ENCODE data around the gene CFAP141. TPM values are rescaled to one million over a fixed set of nuclear protein-coding genes. Genes with fewer than 3 reads are reported as not detected.
A peak's percentile ranks its signal among the peaks of the same experiment; 100 is the strongest.

The CFAP141 gene
- total and polyA plus RNA-seq, 4 donors, result not detected

- 22% methylated on average over 2 of the region's 2 CpGs for WGBS
Measured at GRCh38 chr1:154186852-154187501, 19.2 kb downstream of the CFAP141 start.

GRCh38 chr1:154186177-154186576, 20.0 kb downstream of the CFAP141 start:
- TF ChIP-seq CTCF (IDR thresholded peaks at IDR 0.05; ENCODE audit: low read depth, low read length, missing input control) (peak; percentile 40), MAX (IDR thresholded peaks at IDR 0.05) (no peak), RAD21 (IDR thresholded peaks at IDR 0.05) (peak; percentile 71 to 80), FOXA1 (IDR thresholded peaks at IDR 0.05) (no peak), YY1 (IDR thresholded peaks at IDR 0.05) (no peak)
- Histone ChIP-seq H3K4me1 (ENCODE audit: control insufficient read depth in 4 of 4, insufficient read depth in 4 of 4, low read length in 3 of 4) (peaks cover 0 to 15% (median 9%) of the 10 kb centered on the region in 4 donors), H3K27me3 (ENCODE audit: control insufficient read depth in 4 of 4, insufficient read depth in 4 of 4, low read length in 3 of 4) (no peaks in the 10 kb centered on the region), H3K36me3 (ENCODE audit: control insufficient read depth in 4 of 4, insufficient read depth in 3 of 4, low read depth in 1 of 4, low read length in 3 of 4) (no peaks in the 10 kb centered on the region), H3K27ac (ENCODE audit: low read depth in 1 of 2, low read length in 2 of 2) (no peak overlapping the region), H3K9ac (ENCODE audit: low read depth in 1 of 2, low read length in 2 of 2) (no peak overlapping the region), H3K4me3 (ENCODE audit: low read depth in 1 of 3, low read length in 3 of 3) (no peak overlapping the region), H3K9me3 (ENCODE audit: control insufficient read depth in 4 of 4, low read length in 3 of 4) (no peaks in the 10 kb centered on the region)
- 62% methylated on average over 1 of the region's 1 CpG for WGBS
- peak; percentile 67 for DNase-seq (ENCODE audit: low spot score)

More at GRCh38 chr1:154186852-154187501, 19.2 kb downstream of the CFAP141 start:
- H3K4me1 ChIP-seq (ENCODE audit: control insufficient read depth in 4 of 4, insufficient read depth in 4 of 4, low read length in 3 of 4), result peaks cover 0 to 7% (median 3%) of the 10 kb centered on the region in 4 donors
- DNase-seq (ENCODE audit: low spot score), result no peak
- H3K4me3 ChIP-seq (ENCODE audit: low read depth in 1 of 3, low read length in 3 of 3), result no peak overlapping the region
- H3K9ac ChIP-seq (ENCODE audit: low read depth in 1 of 2, low read length in 2 of 2), result no peak overlapping the region
- TF ChIP-seq JUND (IDR thresholded peaks at IDR 0.05) (no peak), HNF4A (conservative IDR thresholded peaks at IDR 0.05) (no peak), RAD21 (IDR thresholded peaks at IDR 0.05) (no peak), FOXA2 (IDR thresholded peaks at IDR 0.05) (no peak), RXRA (IDR thresholded peaks at IDR 0.05) (no peak), SP1 (IDR thresholded peaks at IDR 0.05) (no peak)
- no peaks in the 10 kb centered on the region for H3K36me3 ChIP-seq (ENCODE audit: control insufficient read depth in 4 of 4, insufficient read depth in 3 of 4, low read depth in 1 of 4, low read length in 3 of 4)
- no peaks in the 10 kb centered on the region for H3K9me3 ChIP-seq (ENCODE audit: control insufficient read depth in 4 of 4, low read length in 3 of 4)
- no peaks in the 10 kb centered on the region for H3K27me3 ChIP-seq (ENCODE audit: control insufficient read depth in 4 of 4, insufficient read depth in 4 of 4, low read length in 3 of 4)
- no peak overlapping the region for H3K27ac ChIP-seq (ENCODE audit: low read depth in 1 of 2, low read length in 2 of 2)

- peaks cover 14 to 43% (median 34%) of the 10 kb centered on the region in 4 donors for H3K4me1 ChIP-seq (ENCODE audit: control insufficient read depth in 4 of 4, insufficient read depth in 4 of 4, low read length in 3 of 4)
- H3K36me3 ChIP-seq (ENCODE audit: control insufficient read depth in 4 of 4, insufficient read depth in 3 of 4, low read depth in 1 of 4, low read length in 3 of 4), result no peaks in the 10 kb centered on the region
- H3K27ac ChIP-seq (ENCODE audit: low read depth in 1 of 2, low read length in 2 of 2), result peak overlapping the region; percentile 76 to 77
- H3K9me3 ChIP-seq (ENCODE audit: control insufficient read depth in 4 of 4, low read length in 3 of 4), result no peaks in the 10 kb centered on the region
- peak overlapping the region; percentile 48 to 51 for H3K9ac ChIP-seq (ENCODE audit: low read depth in 1 of 2, low read length in 2 of 2)
- WGBS, result 6% methylated on average over 40 of the region's 41 CpGs
- peak; percentile 97 for DNase-seq (ENCODE audit: low spot score)
- no peaks in the 10 kb centered on the region for H3K27me3 ChIP-seq (ENCODE audit: control insufficient read depth in 4 of 4, insufficient read depth in 4 of 4, low read length in 3 of 4)
- H3K4me3 ChIP-seq (ENCODE audit: low read depth in 1 of 3, low read length in 3 of 3), result peak overlapping the region; percentile 71 to 91 (median 72)
- TF ChIP-seq NR2F2 (IDR thresholded peaks at IDR 0.05) (peak; percentile 38), ZBTB33 (IDR thresholded peaks at IDR 0.05) (no peak), RXRA (IDR thresholded peaks at IDR 0.05) (peak; percentile 71 to 74), FOXA1 (IDR thresholded peaks at IDR 0.05) (no peak), JUND (IDR thresholded peaks at IDR 0.05) (no peak), RAD21 (IDR thresholded peaks at IDR 0.05) (peak in 1 of 2 donors; percentile 66), REST (IDR thresholded peaks at IDR 0.05) (peak; percentile 65), EGR1 (IDR thresholded peaks at IDR 0.05; ENCODE audit: low read depth in 2 of 2) (peak in 1 of 2 donors; percentile 61), GABPA (IDR thresholded peaks at IDR 0.05 in 1 of 2, conservative IDR thresholded peaks at IDR 0.05 in 1 of 2) (peak; percentile 95 to 98), YY1 (IDR thresholded peaks at IDR 0.05) (peak; percentile 81), SP1 (IDR thresholded peaks at IDR 0.05) (peak; percentile 87), HNF4G (IDR thresholded peaks at IDR 0.05) (no peak), ATF3 (IDR thresholded peaks at IDR 0.05) (no peak)
Measured at GRCh38 chr1:154183046-154183915, 22.9 kb downstream of the CFAP141 start.
